T-cell (primary cell): ENCODE data around the gene ERF. TPM values are rescaled to one million over a fixed set of nuclear protein-coding genes. Genes with fewer than 3 reads are reported as not detected.

Source experiments
- ATAC-seq, 4 experiments: fragments of 200-7000 bp in 3 of 4; fragments of 150-1000 bp in 1 of 4; cut with Tn5 transposase; replicated peaks in 1 of 4; 1 replicate in 3 of 4; 2 replicates in 1 of 4; pipeline ENCODE4 v1.10.0; 2021; ENCODE audit warnings: moderate library complexity in 3 of 4, mild to moderate bottlenecking in 2 of 4, moderate number of reproducible peaks in 1 of 4
- CTCF ChIA-PET, 2 donors: fragments of 300-600 bp; sonication (Branson Sonifier 250); formaldehyde crosslinking; loops; one replicate each; lab custom pipeline; 2022; ENCODE audit warnings: antibody characterized with exemption in 2 of 2; lab: Charles Lee
- POLR2A ChIA-PET, 2 donors: fragments of 300-600 bp; sonication (Branson Sonifier 250); formaldehyde crosslinking; loops; one replicate each; lab custom pipeline; 2022; ENCODE audit warnings: antibody characterized with exemption in 2 of 2; lab: Charles Lee
- DNase-seq, 35 experiments: peaks; one replicate each; pipeline versions ENCODE4 v3.0.0 to v3.0.0-alpha.2; 2013 to 2023
- H3K27ac ChIP-seq: one replicate; pipeline ENCODE4 v1.5.1; 2013; ENCODE audit warnings: low read length
- H3K27me3 ChIP-seq, 2 experiments: replicated peaks in 1 of 2; 1 replicate in 1 of 2; 2 replicates in 1 of 2; pipeline versions ENCODE4 v1.6.1 to v1.7.0; 2013; ENCODE audit warnings: low read length in 1 of 2, mixed read lengths in 1 of 2; ENCODE audit not compliant: control insufficient read depth in 2 of 2, insufficient read depth in 2 of 2; ENCODE audit errors: extremely low read depth in 1 of 2
- H3K36me3 ChIP-seq, 2 donors: 1 replicate in 1 of 2; 2 replicates in 1 of 2; pipeline versions ENCODE4 v1.6.1 to v1.7.0; 2013; ENCODE audit warnings: low read length in 1 of 2; ENCODE audit not compliant: control insufficient read depth in 2 of 2, insufficient read depth in 1 of 2; ENCODE audit errors: extremely low read depth in 1 of 2
- H3K4me1 ChIP-seq, 2 experiments: 1 replicate in 1 of 2; 2 replicates in 1 of 2; pipeline versions ENCODE4 v1.6.1 to v1.7.0; 2013; ENCODE audit warnings: low read length in 2 of 2, mixed read lengths in 1 of 2; ENCODE audit not compliant: insufficient read depth in 2 of 2, control insufficient read depth in 1 of 2; ENCODE audit errors: extremely low read depth in 1 of 2
- H3K4me3 ChIP-seq, 2 donors: 1 replicate in 1 of 2; 2 replicates in 1 of 2; pipeline versions ENCODE4 v1.5.1 to v1.7.0; 2013; ENCODE audit warnings: mild to moderate bottlenecking in 2 of 2, low read length in 1 of 2, moderate library complexity in 1 of 2; ENCODE audit not compliant: control insufficient read depth in 1 of 2; ENCODE audit errors: extremely low read depth in 1 of 2
- H3K9me3 ChIP-seq: 2 replicates; pipeline ENCODE4 v1.7.0; 2013
- H3K27ac Mint-ChIP-seq, 2 donors: one replicate each; pipeline ENCODE4 v1.8.0; 2020 to 2021; ENCODE audit warnings: mild to moderate bottlenecking in 2 of 2, mixed read lengths in 2 of 2
- H3K27me3 Mint-ChIP-seq, 2 donors: one replicate each; pipeline ENCODE4 v1.8.0; 2021 to 2022; ENCODE audit warnings: mixed read lengths in 2 of 2
- H3K36me3 Mint-ChIP-seq: one replicate; pipeline ENCODE4 v1.8.0; 2021; ENCODE audit warnings: mixed read lengths
- H3K4me1 Mint-ChIP-seq, 3 donors: one replicate each; pipeline ENCODE4 v1.8.0; 2020 to 2022; ENCODE audit warnings: mixed read lengths in 3 of 3, mild to moderate bottlenecking in 1 of 3
- H3K4me3 Mint-ChIP-seq, 3 donors: one replicate each; pipeline ENCODE4 v1.8.0; 2020 to 2022; ENCODE audit warnings: mild to moderate bottlenecking in 3 of 3, mixed read lengths in 3 of 3, moderate library complexity in 3 of 3
- H3K9me3 Mint-ChIP-seq, 3 donors: one replicate each; pipeline ENCODE4 v1.8.0; 2020 to 2022; ENCODE audit warnings: mixed read lengths in 3 of 3
- WGBS: methylation state at CpG from one replicate; pipeline ENCODE4 v1.1.5; 2013; ENCODE audit warnings: missing lambda C conversion rate; ENCODE audit not compliant: insufficient coverage; 5-methylcytosine and 5-hydroxymethylcytosine counted together
- total RNA-seq, 35 experiments: library from RNA in 6 of 35; stranded (reverse) in 6 of 35; fragments of 120-200 nt in 1 of 35; gene quantifications; one replicate each; pipeline versions ENCODE4 v1.2.1 to v1.2.4 and lab custom pipeline; 2013 to 2026

The ERF gene
- total RNA-seq, 5 donors from 2014 or later (not counting 1 experiment from before 2014, with no cell fraction given) = 35.9 to 97.3 (median 44.6) TPM

GRCh38 chr19:42234364-42234763 lies 20.6 kb downstream of the ERF start:
- Histone ChIP-seq H3K27ac (no peak overlapping the region), H3K36me3 (peaks cover 13 to 82% of the 10 kb centered on the region in 2 donors), H3K9me3 (no peaks in the 10 kb centered on the region), H3K27me3 (no peaks in the 10 kb centered on the region), H3K4me1 (peaks cover 0 to 23% of the 10 kb centered on the region in 2 experiments), H3K4me3 (no peak overlapping the region)
- no peaks in the 10 kb centered on the region for H3K27me3 Mint-ChIP-seq
- CTCF ChIA-PET = no interaction called here
- H3K4me1 Mint-ChIP-seq = peaks cover 17 to 26% (median 25%) of the 10 kb centered on the region in 3 donors
- DNase-seq (no peak), ATAC-seq (no peak)
- peaks cover 46% of the 10 kb centered on the region for H3K36me3 Mint-ChIP-seq
- H3K4me3 Mint-ChIP-seq = no peak overlapping the region
- no peaks in the 10 kb centered on the region for H3K9me3 Mint-ChIP-seq
- no peak overlapping the region for H3K27ac Mint-ChIP-seq
- POLR2A ChIA-PET = interaction anchor here in 1 of 2 donors (0.6 kb wide), 1 partner anchor 45 kb away, joined by 3 read pairs; no protein-coding TSS in a partner anchor
- WGBS = 100% methylated on average over 8 of the region's 11 CpGs

- peaks cover 43% of the 10 kb centered on the region for H3K36me3 Mint-ChIP-seq
- H3K27ac Mint-ChIP-seq = peak overlapping the region in 1 of 2 donors; percentile 48
- no peak for ATAC-seq
- Histone ChIP-seq H3K4me1 (peaks cover 0 to 18% of the 10 kb centered on the region in 2 experiments), H3K36me3 (peaks cover 13 to 86% of the 10 kb centered on the region in 2 donors), H3K27me3 (no peaks in the 10 kb centered on the region), H3K9me3 (no peaks in the 10 kb centered on the region), H3K27ac (no peak overlapping the region), H3K4me3 (no peak overlapping the region)
- H3K4me3 Mint-ChIP-seq = no peak overlapping the region
- CTCF ChIA-PET = no interaction called here
- H3K9me3 Mint-ChIP-seq = no peaks in the 10 kb centered on the region
- 97% methylated on average over 6 of the region's 6 CpGs for WGBS
- no peaks in the 10 kb centered on the region for H3K27me3 Mint-ChIP-seq
- POLR2A ChIA-PET = no interaction called here
- no peak for DNase-seq
- H3K4me1 Mint-ChIP-seq = peaks cover 13 to 22% (median 22%) of the 10 kb centered on the region in 3 donors
These were observed 21.1 kb downstream of the ERF start for GRCh38 chr19:42233678-42234292.

- Histone ChIP-seq H3K36me3 (peaks cover 13 to 90% of the 10 kb centered on the region in 2 donors), H3K4me1 (peaks cover 0 to 16% of the 10 kb centered on the region in 2 experiments), H3K4me3 (no peak overlapping the region), H3K9me3 (no peaks in the 10 kb centered on the region), H3K27ac (no peak overlapping the region), H3K27me3 (no peaks in the 10 kb centered on the region)
- peak overlapping the region in 1 of 2 donors; percentile 72 for H3K27ac Mint-ChIP-seq
- no peaks in the 10 kb centered on the region for H3K27me3 Mint-ChIP-seq
- H3K4me1 Mint-ChIP-seq = peaks cover 14 to 24% (median 22%) of the 10 kb centered on the region in 3 donors
- no peaks in the 10 kb centered on the region for H3K9me3 Mint-ChIP-seq
- ATAC-seq = no peak
- no peak overlapping the region for H3K4me3 Mint-ChIP-seq
- POLR2A ChIA-PET = no interaction called here
- DNase-seq = no peak
- CTCF ChIA-PET = interaction anchor here in 1 of 2 donors (0.9 kb wide), 1 partner anchor 47 kb away, joined by 3 read pairs; no protein-coding TSS in a partner anchor
- WGBS = 87% methylated on average over 3 of the region's 7 CpGs
- H3K36me3 Mint-ChIP-seq = peaks cover 43% of the 10 kb centered on the region
These were observed 21.8 kb downstream of the ERF start for GRCh38 chr19:42233106-42233505.

DNA sequence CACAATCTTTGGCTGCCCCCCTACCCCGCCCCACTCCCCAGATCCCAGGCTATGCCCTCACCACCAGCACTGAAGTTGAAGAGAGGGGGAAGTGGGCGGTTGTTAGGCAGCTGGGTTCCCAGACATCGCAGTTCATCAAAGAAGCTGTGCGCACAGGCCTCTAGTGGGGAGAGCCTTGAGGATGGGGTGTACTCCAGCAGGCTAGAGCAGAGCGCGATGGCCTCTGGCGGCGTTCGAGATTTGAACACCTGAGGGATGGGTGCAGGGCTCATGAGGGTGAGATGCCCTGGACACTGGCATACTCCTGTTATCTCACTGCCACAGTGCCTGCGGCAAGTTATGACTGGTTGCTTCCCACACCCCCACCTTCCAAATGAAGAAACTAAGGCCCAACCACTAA lies 22.5 kb downstream of the ERF start:
- Histone ChIP-seq H3K4me3 (no peak overlapping the region), H3K27me3 (no peaks in the 10 kb centered on the region), H3K9me3 (no peaks in the 10 kb centered on the region), H3K27ac (no peak overlapping the region), H3K4me1 (peaks cover 0 to 16% of the 10 kb centered on the region in 2 experiments), H3K36me3 (peaks cover 12 to 91% of the 10 kb centered on the region in 2 donors)
- Mint-ChIP-seq H3K36me3 (peaks cover 43% of the 10 kb centered on the region), H3K27ac (no peak overlapping the region), H3K9me3 (no peaks in the 10 kb centered on the region), H3K4me3 (no peak overlapping the region), H3K27me3 (no peaks in the 10 kb centered on the region), H3K4me1 (peaks cover 15 to 24% (median 22%) of the 10 kb centered on the region in 3 donors)
- ChIA-PET CTCF (interaction anchor here in 1 of 2 donors (0.9 kb wide), 1 partner anchor 47 kb away, joined by 3 read pairs; no protein-coding TSS in a partner anchor), POLR2A (no interaction called here)
- DNase-seq (no peak), ATAC-seq (no peak)
- 86% methylated on average over 7 of the region's 10 CpGs for WGBS

DNA sequence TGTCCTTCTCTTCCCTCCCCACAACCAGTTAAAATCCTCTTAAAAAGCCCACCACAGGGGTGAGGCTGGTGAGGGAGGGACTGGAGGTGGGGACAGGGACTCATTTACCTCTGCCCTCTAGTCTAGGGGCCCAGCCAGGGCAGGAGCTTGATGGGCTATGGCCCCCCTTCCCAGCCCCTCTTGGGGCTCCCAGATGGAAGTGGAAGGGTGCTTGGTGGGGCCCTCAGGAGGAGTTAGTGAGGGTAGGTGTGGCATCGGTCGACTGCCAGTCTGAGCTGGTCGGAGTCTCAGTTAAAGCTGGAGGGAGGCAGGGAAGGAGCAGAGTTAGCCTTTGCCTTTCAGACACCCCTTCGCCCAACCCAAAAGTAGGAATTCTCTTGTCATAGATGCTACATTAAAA lies 24.4 kb downstream of the ERF start:
- Mint-ChIP-seq H3K4me3 (no peak overlapping the region), H3K27ac (no peak overlapping the region), H3K9me3 (no peaks in the 10 kb centered on the region), H3K4me1 (peaks cover 19 to 29% (median 28%) of the 10 kb centered on the region in 3 donors), H3K36me3 (peaks cover 47% of the 10 kb centered on the region), H3K27me3 (no peaks in the 10 kb centered on the region)
- no peak for DNase-seq
- Histone ChIP-seq H3K4me3 (no peak overlapping the region), H3K27ac (no peak overlapping the region), H3K4me1 (peaks cover 0 to 10% of the 10 kb centered on the region in 2 experiments), H3K27me3 (no peaks in the 10 kb centered on the region), H3K9me3 (no peaks in the 10 kb centered on the region), H3K36me3 (peaks cover 16 to 90% of the 10 kb centered on the region in 2 donors)
- no peak for ATAC-seq
- CTCF ChIA-PET = interaction anchor here in 1 of 2 donors (1.5 kb wide), 1 partner anchor 9 kb away, joined by 4 read pairs; no protein-coding TSS in a partner anchor
- POLR2A ChIA-PET = interaction anchor here in 1 of 2 donors (0.7 kb wide), 1 partner anchor 99 kb away, joined by 3 read pairs; no protein-coding TSS in a partner anchor
- WGBS = no CpG with 5 or more reads among the region's 4 CpGs

- Mint-ChIP-seq H3K4me1 (peaks cover 19 to 27% (median 22%) of the 10 kb centered on the region in 3 donors), H3K27ac (peak overlapping the region; percentile 59 to 79), H3K36me3 (peaks cover 46% of the 10 kb centered on the region), H3K9me3 (no peaks in the 10 kb centered on the region), H3K4me3 (no peak overlapping the region), H3K27me3 (no peaks in the 10 kb centered on the region)
- no peaks in the 10 kb centered on the region for H3K9me3 ChIP-seq
- no peaks in the 10 kb centered on the region for H3K27me3 ChIP-seq
- H3K27ac ChIP-seq = no peak overlapping the region
- peaks cover 0 to 10% of the 10 kb centered on the region in 2 experiments for H3K4me1 ChIP-seq
- ATAC-seq (no peak), DNase-seq (no peak)
- 74% methylated on average over 5 of the region's 8 CpGs for WGBS
- CTCF ChIA-PET = interaction anchor here in 1 of 2 donors (0.5 kb wide), 1 partner anchor 69 kb away, joined by 8 read pairs; no protein-coding TSS in a partner anchor
- H3K36me3 ChIP-seq = peaks cover 17 to 90% of the 10 kb centered on the region in 2 donors
- H3K4me3 ChIP-seq = no peak overlapping the region
- POLR2A ChIA-PET = interaction anchor here in 1 of 2 donors (0.7 kb wide), 1 partner anchor 100 kb away, joined by 3 read pairs; no protein-coding TSS in a partner anchor
These were observed 25.0 kb downstream of the ERF start for GRCh38 chr19:42229855-42230351.
